ENCODE measurements around the gene RDH5.

Gene RDH5

GRCh38 chr12:55713721-55714120 lies 6.5 kb upstream of the RDH5 start:
- DNase-seq: peak; percentile 93

DNA sequence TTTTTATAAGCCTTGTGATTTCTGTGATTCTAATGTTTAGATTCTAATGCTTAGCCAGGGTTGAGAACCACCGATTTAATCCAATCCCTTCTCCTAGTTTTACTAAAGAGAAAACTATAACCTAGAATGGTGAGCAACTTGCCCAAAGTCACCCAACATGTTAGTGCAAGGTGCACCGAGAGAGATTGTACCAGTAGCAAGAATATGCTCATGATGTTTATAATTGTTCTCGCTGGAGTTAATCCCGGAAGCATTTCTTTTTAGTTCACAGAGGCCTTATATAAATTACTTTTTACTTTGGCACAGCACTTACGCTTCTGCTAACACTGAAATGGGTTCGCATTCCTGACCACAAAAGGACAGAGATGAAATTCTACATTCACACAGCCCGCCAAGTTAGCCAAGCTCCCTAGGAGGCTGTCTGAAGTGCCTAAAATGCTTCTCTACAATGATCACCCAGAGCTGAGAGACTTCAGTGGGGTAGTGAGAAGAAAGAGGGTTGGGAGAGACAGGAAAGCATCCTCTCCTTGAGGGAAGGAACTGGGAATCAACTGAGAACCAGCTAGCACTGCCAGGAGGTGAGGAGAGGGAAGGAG lies 4.9 kb upstream of the RDH5 start:
- DNase-seq: peak; percentile 60

DNA sequence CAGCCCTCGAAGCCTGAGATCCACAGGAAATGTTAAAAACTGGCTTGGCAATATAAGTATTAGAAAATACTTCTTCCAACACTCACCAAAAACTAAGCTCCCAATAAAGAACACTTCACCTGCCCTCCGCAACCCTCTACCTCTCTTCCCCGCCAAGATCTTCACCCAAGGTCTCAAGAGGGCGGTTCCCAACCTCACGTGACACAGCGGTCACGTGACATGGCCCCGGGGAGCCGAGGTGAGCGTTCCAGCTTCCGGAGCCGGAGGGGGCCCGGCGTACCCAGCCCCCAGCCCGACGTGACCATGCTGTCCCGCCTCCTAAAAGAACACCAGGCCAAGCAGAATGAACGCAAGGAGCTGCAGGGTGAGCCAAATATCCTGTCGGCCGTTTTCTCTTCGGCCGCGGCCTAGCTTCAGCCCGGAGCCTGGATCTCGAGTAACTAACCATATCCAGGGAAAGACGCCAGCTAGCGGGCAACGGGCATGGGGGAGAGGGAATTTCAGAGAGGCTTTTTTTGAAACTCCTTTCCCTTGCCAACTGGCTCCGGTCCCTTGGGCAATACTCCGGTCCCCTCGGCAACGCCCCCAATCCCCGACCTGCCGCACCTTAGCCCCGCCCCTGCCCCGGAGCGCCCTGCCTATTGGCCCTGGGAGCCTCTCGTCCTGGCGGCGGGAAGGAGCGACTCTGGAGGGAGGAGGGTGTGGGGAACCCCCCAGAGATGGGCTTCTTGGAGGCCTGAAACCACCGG lies 4.2 kb upstream of the RDH5 start, which contains the start of gene BLOC1S1:
BLOC1S1 (plus strand) TSS at position 214 of the 749 bp plus-strand sequence; CDS start at position 220, 6 bp downstream.
- peak; percentile 97 for DNase-seq

GRCh38 chr12:55716582-55716957 lies 3.6 kb upstream of the RDH5 start:
- DNase-seq: no peak

GRCh38 chr12:55717011-55718007 lies 2.9 kb upstream of the RDH5 start:
- no peak for DNase-seq

DNA sequence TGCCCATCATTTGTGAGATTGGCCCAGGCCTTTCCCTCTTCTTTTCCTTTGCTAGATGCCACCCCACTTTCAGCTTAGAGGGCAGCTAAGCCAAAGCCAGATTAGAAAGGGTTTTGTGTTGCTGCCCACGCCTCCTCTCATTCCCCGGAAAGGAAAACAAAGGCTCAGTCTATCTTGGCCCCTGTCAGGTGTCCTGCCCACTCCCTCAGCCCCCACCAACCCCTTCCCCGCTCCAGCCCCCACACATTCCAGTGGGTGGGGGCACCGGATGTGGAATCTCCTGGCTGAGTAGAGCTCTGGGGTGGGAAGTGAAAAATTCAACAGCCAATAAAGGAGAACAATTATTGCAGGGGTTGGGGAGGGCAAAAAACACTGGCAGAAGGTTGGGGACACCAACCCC lies 2.2 kb upstream of the RDH5 start:
- DNase-seq: no peak

DNA sequence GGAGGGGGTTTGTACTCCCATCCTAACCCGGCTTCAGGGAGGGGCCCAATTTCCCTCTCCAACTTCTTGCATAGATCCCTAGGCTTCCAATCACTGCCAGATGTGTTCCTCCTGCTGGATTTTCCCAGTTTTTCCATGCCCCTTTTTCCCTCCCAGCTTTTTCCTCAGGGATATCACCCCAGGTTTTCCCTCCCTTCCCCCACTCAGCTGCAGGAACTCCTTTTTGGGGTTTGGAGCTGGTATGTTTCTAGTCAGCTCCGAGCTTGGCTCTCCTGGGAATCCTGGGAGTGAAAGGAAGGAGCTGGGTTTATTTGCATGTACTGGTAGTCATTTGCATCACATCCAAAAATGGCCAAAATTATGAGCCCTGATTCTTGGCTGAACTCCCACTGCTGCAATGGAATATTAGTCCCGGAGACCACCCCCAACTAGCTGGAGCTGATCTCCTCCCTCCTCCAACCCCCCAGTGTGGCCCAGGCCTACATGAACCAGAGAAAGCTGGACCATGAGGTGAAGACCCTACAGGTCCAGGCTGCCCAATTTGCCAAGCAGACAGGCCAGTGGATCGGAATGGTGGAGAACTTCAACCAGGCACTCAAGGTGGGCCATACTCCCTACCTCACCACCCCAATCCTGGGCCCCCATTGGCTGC lies 1.4 kb upstream of the RDH5 start:
- peak; percentile 90 for DNase-seq

- DNase-seq: no peak
Observed at GRCh38 chr12:55719371-55719770, 822 bp upstream of the RDH5 start.

- peak; percentile 86 for DNase-seq
Observed at GRCh38 chr12:55720894-55721444, 776 bp downstream of the RDH5 start.

DNA sequence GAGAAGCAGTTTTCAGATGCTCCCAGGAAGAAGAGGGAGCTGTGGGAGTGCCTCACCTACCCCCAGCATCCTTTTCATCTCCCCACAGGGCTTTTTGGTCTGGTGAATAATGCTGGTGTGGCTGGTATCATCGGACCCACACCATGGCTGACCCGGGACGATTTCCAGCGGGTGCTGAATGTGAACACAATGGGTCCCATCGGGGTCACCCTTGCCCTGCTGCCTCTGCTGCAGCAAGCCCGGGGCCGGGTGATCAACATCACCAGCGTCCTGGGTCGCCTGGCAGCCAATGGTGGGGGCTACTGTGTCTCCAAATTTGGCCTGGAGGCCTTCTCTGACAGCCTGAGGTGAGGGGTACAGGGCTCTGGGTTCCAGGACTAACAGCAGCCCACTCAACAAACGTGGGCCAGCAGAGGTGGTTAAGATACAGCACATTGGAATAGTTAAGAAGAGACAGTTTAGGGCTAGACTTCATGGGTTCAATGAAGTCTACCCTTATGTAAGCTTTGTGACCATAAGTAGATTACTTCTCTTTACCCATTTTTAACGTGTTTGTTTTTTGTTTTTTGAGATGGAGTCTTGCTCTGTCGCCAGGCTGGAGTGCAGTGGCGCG lies 1.5 kb downstream of the RDH5 start:
- DNase-seq: no peak

- no peak for DNase-seq
Observed at GRCh38 chr12:55722948-55723347, 2.8 kb downstream of the RDH5 start.

DNA sequence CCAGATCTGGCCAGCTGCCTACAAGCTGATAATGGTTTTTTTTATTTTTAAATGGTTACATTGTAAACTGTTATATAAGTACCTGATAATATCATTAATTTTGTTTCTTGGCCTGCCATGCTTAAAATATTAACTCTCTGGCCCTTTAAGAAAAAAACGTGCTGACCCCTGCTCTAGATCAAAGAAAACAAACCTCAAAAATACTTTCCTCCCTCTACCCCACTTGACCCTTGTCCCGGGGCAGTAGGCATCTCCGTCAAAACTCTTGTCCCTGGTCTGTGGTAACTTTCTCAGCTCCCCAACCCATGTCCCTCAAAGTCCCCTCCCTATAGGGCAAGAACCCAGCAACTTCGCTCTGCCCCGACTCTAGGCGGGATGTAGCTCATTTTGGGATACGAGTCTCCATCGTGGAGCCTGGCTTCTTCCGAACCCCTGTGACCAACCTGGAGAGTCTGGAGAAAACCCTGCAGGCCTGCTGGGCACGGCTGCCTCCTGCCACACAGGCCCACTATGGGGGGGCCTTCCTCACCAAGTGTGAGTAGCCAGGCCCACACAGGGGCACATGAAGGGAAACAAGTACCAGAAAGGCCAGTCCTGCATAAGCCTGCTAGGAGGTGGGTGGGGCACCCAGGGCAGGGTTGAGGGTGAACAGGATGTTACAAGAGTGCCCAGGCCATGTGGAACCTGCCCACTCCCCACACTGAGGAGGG lies 3.5 kb downstream of the RDH5 start:
- no peak for DNase-seq

DNA sequence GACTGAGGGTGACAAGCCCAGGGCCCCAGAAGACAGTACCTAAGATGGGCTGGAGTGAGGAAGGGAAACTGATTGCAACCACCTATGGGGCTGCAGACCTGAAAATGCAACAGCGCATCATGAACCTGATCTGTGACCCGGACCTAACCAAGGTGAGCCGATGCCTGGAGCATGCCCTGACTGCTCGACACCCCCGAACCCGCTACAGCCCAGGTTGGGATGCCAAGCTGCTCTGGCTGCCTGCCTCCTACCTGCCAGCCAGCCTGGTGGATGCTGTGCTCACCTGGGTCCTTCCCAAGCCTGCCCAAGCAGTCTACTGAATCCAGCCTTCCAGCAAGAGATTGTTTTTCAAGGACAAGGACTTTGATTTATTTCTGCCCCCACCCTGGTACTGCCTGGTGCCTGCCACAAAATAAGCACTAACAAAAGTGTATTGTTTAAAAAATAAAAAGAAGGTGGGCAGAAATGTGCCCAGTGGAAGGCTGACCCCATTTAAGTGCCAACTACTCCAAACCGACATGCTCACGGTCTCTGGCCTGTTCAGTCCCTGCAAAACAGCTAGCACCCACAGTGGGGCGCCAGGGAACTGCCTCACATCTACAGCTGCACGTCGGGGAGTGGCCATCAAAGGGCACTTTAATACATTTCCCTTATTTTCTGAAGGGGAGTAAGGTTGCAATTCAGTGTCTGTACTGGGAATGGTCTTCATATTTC lies 4.2 kb downstream of the RDH5 start:
- peak; percentile 71 for DNase-seq

DNA sequence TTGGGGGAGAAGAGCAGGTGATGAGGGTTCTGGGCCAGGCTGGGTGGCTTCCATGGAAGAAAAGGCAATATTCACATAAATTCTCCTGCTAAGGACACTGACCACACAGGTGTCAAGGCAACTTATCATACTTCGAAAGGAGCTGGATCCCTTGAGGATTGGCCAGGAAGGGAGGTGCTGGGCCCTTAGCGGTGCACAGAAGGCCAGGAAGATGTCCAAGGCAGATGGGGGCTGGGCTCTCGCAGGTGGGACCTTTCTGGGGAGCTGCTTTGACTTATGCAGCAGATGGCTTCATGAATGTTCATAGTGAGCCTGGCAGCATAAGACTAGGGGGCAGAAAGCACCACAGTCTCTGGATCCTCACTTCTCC lies 4.7 kb downstream of the RDH5 start:
- no peak for DNase-seq

GRCh38 chr12:55725556-55725955 lies 5.4 kb downstream of the RDH5 start:
- DNase-seq: no peak

GRCh38 chr12:55726971-55727370 lies 6.8 kb downstream of the RDH5 start:
- DNase-seq: no peak

DNA sequence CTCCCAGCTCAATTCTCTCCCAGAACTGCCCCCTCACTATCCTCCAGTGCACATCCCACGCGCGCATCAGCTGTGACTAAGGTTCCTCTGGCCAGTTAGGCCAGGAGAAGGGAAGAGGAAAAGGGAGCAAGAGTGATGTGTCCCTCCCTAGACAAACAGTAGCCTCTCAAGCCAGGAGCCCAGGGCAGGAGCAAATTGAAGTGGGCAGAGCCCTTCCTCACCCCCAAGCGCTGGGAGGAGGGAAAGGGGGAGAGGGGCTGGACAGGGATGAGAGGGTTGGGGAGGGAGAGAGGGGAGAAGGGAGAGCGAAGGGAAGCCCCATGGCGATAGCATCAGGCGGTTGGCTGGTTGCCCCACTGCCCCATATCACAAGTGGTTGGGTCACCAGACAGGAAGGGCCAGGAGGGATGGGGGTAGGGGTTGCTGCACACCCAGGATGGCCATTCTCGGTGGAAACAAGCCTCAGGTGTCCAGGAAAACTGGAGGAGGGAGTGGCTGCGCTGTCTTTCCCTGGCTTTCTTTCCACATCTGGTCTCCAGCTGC lies 7.5 kb downstream of the RDH5 start:
- no peak for DNase-seq

DNA sequence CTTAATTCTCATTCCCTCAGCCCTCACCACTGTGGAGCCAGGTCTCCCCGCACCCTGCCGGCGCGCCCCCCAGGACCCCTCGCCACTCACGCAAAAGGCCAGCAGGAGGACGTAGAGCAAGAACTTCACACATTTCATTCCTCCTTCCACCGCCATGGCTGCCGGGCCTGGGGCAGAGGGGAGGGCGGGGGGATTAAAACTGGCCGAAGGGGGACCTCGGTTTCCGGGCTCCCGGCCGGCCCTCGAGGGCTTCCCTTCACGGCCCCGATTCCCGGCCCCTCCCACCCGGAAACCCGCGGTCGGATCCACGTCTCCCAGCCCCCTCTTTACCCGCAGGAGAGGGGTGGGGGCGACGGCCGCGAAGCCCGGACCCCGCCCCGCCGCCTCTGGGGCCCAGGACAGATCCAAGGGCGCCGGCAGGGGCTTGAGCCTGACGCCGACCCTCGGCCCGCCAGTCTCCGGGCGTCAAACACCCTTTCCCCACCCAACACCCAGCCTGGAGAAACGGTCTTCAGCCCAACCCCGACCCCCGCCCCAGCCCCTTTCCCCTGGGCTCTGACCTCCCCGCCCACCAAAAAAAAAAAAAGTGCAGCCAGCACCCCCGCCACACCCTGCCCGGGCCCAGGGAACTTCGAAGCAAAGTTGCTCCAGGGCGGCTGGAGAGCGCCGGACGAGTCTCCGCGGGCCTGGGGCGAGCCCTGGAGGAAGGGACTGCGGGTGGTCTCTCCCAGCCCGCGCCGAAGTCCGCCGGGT lies 8.2 kb downstream of the RDH5 start:
- DNase-seq: peak; percentile 69

Data from fibroblast of skin of scalp (primary cell).